HG03432 (cell line): Measurements from ENCODE around the gene EXOC6B.
A peak's percentile ranks its signal among the peaks of the same experiment; 100 is the strongest.
"Not testable (repeated sequence)": the region's sequence is repeated elsewhere in the genome, so short reads cannot be mapped to it uniquely, and the experiment has no call there.

Source experiments
- ATAC-seq: cut with Tn5 transposase; IDR thresholded peaks from one replicate; pipeline ENCODE4 v1.9.1; 2021; ENCODE audit warnings: mild to moderate bottlenecking, moderate library complexity; ENCODE audit not compliant: unreplicated experiment

The EXOC6B gene

DNA sequence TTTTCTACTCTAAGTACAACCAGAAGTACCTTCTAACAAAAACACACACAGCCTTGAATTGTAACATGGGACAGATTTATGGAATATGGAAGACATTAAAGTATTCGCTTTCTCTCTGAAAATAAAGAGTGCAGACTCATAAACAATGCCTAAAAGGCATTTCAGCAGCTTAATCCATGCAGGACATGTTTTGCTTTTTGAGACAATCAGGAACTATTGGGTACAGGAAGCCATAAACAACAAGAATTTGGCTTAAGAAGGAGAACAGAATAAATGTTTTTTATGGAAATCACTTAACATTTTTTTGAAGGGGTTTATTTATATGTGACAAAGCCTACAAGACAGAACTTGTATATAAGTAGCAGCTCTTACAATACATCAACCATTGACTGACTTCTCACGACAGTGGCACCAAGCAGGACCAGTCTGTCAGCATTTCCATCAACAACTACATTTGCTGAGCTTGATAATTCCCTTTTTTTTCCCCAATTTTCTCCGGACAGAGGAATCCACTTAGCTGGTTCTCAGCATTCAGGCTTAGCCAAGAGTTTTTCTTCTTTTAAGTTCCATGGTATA is 140.1 kb downstream of the EXOC6B start:
- ATAC-seq = no peak

DNA sequence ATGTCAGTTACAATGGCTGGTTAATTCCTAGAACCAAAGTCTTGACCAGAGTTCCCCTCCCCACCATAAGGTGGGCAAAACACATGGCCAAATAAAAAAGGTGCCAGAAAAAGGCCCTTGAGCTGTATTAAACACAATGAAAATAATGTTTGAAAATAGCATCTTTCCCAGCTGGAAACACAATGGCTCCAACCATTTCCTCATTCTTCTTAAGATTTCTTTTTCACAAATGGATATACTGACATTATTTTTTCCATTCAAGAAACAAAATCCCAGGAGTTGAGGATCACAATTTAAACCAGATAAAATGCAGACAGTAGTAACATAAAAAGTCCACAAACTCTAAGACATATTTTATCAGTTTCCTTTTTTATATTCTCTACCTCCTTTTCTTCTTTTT is 143.8 kb downstream of the EXOC6B start:
- ATAC-seq = no peak

DNA sequence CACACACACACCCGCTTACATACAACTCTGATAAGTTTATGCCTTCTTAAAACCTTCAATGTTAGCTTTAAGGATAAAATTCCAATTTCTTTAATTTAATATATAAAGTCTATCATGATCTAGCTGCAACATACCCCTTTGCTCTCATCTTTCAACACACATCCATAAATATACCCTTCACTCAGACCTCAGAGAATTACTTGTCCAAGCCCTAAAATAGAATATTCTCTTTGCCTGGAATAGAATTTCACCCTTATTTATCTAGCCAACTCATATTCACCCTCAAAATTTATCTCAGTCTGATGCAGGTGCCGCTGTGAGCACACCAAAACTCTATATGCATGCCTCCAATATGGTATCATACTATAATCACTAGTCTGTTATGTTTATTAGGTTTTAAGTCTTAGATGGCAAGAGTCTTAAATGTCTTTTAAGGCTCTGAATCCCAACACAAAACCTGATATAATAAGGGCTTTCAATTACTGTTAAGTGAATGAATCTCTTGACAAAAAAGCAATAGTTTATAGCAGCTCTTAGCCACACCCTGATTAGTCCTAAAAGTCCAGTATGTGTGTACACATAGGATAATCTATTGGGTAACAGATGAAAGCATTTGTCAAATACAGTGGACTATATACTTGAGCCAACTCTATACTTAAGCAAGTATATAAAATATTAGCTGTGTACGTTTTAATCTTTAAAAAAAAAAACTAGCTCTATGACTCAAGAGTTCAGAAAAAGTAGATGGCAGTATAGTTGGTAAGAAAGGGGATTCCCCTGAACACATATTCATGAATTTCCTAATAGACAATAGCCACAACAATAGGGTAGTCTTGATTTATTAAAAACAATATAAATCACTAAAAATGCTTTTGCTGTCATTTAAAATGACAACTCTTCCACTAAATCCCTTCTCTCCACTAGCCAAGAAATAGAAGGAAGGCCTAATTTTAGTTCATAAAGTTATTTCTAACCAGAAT is 144.5 kb downstream of the EXOC6B start:
- ATAC-seq = no peak

DNA sequence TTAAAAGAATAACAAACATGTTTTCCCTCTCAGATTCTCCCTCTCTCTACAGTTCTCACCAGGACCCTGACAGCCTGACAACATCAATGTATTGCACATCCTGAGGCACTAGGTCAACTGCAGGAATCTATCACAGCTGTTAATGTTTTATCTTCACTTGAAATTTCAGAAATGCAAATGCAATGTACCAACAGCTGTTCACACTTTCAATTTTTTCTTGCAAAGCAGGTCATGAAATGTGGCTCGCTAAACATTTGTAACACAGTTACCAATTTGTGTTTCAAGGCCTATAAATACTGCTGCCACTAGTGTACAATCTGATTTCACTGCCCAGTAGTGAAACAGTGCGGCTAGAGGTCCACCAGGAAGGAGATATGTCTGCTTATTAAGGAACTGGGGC is 147.8 kb downstream of the EXOC6B start:
- ATAC-seq = peak; percentile 81

DNA sequence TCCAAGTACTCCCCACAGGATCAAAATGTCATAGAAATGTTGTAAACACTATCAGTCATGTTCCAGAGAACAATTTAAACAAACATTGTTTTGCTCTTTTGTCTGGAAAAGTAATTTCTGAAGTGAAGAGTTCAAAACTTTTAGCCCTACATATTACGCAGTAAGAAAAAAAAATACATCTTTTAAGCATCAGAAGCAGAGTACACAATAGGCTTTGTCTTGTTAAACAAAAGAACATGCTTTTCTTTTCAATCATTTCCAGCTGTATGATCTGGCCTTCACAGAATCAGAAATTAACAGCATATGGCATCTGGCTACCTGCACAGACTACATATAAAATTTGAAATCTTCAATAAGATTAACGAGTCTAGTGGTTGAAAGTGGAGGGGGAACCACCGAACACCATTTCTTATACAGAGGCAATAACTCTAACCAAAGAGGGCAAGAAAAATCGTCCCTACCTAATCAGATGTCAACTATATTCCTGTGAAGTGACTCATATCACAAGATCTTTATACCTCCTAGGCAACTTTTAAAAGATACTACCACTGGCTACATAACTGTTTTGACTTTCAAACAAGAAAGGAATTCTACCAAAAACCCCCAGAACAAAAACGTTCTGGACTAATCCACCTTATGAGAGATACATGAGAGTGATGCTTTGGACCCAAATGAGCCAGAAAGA is 149.3 kb downstream of the EXOC6B start:
- ATAC-seq = no peak

DNA sequence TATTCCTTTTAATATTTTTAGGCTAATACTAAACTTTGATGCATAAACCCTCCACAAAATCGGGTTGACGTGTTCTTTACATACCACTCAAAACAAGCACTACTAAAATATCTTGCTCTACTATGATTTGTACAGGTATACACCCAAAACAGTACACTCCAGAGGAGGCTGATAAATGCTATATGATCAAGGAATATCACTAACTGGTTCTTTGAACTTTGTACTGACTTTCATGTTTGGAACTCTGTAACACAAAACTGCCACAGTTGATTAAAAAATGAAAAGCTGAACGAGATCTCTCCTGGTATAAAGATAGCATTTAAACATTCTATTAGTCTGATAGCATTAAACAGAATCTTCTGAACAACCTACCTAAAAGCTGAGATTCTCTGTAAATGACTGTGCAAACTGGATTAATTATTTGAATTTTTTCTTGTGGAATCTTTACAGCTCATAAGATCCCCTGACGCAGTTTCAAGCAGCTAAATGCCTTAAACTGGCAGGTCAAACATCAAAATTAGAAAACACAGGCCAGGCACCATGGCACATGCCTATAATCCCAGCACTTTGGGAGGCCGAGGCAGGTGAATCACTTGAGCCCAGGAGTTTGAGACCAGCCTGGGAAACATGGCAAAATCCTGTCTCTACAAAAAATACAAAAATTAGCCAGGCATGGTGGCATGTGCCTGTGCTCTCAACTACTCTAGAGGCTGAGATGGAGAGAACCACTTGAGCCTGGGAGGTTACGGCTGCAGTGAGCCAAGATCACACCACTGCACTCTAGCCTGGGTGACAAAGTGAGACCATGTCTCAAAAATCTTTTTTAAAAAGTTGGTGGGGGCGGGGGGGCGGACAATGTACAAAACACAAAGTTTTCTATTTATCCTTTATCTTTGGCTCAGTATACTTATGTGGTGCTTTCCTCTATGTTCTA is 150.6 kb downstream of the EXOC6B start:
- ATAC-seq = no peak

DNA sequence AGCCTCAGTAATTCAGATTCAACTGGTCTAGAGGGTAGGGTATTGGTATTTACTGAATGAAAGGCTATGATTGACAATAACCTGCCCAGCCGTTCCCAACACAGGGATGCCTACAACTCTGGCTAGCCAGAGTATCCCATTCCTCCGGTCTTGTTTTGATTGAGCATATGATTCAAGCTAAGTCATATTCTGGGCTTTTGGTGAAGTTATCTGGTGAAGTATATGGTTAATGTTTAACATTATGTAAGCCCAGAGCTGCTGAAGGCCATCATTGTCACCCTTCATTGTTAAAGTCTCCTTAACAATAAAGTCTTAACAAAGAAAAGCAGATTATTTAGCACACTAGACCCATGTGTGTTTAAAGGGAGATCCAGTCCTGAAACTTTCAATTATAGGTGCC is 152.6 kb downstream of the EXOC6B start:
- ATAC-seq = no peak

DNA sequence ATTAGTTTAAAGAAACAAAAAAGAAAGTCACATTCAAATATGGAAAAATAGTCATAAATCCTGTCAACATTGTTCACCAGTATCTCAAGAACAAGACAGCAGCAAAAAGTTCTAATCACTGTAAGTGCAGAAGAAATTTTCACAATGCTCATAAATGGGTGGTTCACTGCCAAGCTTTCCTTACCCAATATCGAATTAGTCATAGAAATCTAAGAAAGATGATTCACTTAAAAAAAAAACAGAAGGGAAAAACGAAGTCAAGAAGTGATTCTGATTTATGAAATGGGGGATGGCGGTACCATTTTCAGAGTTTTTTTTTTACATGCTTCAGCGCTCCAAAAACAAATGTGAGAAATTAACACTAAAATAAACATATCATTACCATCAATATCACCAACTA is 156.7 kb downstream of the EXOC6B start:
- no peak for ATAC-seq

DNA sequence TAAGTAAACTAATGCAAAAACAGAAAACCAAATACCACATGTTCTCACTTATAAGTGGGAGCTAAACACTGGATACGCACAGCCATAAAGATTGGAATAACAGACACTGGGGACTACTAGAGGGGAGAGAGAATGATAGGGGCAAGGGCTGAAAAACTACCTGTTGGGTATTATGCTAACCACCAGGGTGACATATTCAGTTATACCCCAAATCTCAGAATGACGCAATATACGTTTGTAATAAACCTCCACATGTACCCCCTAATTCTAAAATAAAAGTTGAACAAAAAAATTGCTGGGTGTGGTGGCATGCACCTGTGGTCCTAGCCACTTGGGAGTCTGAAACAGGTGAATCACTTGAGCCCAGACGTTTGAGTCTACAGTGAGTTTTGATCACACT is 157.2 kb downstream of the EXOC6B start:
- no peak for ATAC-seq

DNA sequence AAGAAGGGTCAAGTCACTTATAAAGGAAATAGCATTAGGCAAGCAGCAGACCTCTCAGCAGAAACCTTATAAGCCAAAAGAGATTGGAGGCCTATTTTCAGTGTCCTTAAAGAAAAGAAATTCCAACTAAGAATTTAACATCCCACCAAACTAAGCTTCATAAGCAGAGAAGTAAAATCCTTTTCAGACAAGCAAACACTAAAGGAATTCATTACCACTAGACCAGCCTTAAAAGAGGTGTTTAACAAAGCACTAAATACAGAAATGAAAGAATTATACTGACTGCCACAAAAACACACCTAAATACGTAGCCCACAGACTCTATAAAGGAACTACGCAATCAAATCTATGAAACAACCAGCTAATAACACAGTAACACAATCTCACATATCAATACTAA is 160.4 kb downstream of the EXOC6B start:
- no peak for ATAC-seq

DNA sequence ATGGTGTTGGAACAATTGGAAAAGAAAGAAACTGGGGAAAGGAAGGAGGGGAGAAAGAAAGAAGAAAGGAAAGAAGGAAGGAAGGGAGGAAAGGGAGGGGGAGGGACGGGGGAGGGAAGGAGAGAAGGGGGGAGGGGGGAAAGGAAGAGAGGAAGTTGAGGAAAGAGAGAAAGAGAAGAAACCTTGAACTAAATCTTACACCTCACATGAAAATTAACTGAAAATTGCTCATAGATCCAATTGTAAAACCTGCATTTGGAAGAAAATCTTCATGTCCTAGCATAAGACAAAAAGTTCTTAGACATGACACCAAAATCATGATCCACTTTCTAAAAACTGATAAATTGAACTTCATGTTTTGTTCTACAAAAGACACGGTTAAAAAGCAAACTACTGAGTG is 163.8 kb downstream of the EXOC6B start:
- no peak for ATAC-seq

DNA sequence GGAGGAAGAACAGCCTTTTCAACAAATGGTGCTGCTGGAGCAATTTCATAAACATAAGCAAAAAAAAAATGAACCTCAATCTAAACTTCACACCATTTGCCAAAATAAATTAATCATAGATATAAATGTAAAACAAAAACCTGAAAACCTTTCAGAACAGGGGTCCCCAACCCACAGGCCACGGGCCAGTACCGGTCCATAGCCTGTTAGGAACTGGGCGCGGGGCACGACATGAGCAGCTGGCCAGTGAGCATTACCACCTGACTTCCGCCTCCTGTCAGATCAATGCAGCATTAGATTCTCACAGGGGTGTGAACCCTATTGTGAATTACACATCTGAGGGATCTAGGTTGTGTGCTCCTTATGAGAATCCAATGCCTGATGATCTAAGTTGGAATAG is 176.0 kb downstream of the EXOC6B start:
- no peak for ATAC-seq

DNA sequence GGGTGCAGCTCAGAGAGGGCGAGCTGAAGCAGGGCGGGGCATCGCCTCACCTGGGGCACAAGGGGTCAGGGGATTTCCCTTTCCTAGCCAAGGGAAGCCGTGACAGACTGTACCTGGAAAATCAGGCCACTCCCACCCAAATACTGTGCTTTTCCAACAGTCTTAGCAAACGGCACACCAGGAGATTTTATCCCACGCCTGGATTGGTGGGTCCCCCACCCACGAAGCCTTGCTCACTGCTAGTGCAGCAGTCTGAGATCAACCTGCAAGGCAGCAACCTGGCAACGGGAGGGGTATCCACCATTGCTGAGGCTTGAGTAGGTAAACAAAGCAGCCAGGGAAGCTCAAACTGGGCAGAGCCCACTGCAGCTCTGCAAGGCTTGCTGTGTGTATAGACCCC is 184.6 kb downstream of the EXOC6B start:
- ATAC-seq = not testable (repeated sequence)

DNA sequence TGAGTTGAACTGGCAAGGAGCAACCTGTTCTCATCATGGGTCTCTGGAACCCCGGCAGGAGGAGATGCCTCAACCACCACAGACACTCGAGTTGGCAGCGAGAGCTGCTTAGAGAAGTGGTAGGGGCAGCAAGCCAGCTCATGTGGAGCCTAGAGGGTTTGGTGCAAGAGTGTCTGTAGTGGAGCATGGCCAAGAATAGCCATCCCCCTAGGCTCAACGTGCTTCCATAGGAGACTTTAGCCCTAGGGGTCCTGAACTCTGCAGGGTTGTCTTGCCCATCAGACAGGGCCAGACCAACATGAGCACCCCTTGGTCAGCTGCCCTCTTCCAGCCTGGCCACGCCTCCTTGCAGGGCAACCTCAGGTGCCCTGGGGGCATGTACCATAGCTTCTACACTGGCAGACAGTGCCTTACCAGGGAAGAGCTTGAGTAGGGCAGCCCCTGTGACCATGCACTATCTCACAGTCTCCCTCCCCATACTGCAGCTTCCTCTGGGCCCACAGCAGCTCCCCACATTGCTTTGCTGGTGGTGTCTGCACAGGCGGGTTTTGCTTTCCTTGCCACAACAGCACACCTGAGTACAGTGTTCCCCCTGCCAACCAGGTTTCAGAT is 187.1 kb downstream of the EXOC6B start:
- no peak for ATAC-seq

DNA sequence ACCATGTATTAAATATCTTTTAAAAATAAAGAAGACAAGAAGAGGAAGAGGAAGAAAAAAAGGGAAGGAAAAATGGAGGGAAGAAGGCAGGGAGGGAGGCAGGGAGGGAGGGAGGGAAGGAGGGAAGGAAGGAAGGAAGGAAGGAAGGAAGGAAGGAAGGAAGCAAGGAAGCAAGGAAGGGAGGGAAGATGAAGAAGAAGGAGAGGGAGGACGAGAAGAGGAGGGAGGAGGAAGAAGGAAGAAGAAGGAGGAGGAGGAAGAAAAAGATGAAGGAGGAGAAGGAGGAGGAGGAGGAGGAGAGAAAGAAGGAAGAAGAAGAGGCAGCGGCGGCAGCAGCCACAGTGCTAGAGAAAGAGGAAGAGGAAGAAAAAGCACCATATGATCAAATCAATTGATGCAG is 189.6 kb downstream of the EXOC6B start:
- ATAC-seq = no peak

DNA sequence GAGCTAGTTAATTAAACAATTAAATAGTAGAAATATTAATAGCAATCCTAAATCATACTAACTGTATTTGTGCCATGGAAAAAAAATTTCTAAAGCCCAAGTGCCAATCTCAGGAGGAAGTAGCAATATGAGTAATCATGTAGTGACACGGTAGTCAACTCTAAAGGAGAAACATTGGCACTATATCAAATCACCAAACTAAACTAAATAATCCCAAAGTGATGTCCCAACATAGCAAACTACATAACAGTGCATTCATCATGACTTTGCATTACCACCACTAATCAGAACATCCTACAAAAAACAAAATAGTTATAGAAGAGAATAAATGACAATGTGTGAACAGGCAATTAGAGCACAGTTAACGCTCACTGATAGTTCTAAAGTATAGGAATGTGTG is 195.1 kb downstream of the EXOC6B start:
- ATAC-seq = no peak

DNA sequence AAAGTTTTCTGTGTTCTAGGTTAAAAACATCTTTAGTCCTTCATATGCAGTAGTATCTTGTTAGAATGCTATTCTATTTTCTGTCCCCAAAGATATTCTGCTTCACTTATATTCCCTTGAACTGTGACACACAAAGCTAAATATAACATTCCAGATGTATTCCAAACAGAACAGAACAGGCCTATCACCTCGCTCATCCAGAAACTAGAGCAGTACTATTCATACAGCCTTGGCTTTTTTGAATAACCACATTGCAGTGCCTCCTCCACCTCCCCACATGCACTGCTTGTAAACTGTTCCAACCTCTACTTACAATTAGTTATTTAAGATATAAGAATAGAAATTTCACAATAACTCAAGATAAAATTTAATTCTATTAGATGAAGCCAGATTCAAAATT is 196.8 kb downstream of the EXOC6B start:
- ATAC-seq = no peak

DNA sequence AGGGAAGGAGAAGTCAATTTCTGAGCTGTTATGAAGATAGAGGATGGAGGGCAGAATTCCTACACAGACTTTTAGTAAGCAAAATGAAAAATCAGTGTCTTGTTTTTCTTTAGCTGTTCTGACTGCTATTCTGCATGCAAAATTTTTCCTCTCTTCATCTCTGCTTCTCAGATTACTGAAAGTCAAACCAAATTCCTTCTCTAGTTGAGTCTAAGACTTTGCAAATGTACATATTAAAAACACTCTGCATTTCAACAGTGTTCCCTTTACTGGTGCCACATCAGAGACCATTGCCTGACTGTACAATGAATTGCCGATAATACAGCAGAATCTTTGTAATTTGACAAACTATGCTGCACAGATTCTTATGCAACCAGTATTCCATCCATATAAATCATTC is 198.8 kb downstream of the EXOC6B start:
- no peak for ATAC-seq

DNA sequence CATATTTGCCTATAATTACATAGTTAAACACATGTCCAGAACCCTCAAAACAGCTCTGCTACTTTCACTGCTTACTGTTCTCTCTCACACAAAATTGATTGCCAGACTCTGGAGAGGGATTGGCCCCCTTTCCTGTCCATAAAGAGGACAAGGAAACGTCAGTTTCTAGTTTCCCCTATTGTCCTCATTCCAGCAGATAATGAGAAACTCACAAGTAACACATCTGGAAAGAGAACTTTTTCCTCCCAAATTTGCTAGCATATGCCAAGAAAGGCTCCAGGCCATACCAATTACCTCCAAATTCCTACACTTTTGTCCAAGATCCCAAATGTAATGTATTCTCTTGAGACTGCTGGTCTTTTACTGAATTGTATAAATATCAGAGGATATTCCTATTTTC is 200.5 kb downstream of the EXOC6B start:
- ATAC-seq = no peak

DNA sequence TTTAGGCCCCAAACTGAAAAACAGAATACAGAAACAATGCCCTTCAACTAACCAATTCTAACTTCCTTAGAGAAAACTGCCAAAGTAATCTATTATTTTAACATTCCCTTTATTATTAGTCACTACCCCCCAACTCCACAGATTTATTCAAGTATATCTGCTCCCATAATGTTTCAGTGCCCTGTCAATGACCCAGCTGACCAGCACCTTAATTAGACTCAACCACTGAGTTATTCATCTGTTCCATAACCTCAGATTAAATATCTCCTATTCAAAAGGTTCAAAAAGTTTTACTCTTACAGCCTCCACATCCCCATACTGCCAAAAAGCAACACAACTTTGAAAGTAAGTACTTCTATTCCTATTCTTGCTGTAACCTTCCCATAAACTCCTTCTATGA is 202.4 kb downstream of the EXOC6B start:
- no peak for ATAC-seq
